Limb (tissue), 2 donors: ENCODE data around the gene FBXW10.
A peak's percentile ranks its signal among the peaks of the same experiment; 100 is the strongest.
"Not testable (repeated sequence)": the region's sequence is repeated elsewhere in the genome, so short reads cannot be mapped to it uniquely, and the experiment has no call there.

Experiments used
- DNase-seq, 2 donors: peaks; one replicate each; pipeline ENCODE4 v3.0.0-alpha.2; 2016; ENCODE audit errors: extremely low spot score in 2 of 2

The FBXW10 gene

GRCh38 chr17:18743699-18744421 is at the start of gene FBXW10:
TSS of gene FBXW10 (plus strand) at chr17:18744054. CDS start at chr17:18744245, 191 bp downstream.
- not testable (repeated sequence) for DNase-seq

GRCh38 chr17:18695143-18695542 is 48.7 kb upstream of the FBXW10 start:
- DNase-seq, result not testable (repeated sequence)

GRCh38 chr17:18698473-18699103 is 45.3 kb upstream of the FBXW10 start:
- DNase-seq, result not testable (repeated sequence)

GRCh38 chr17:18705955-18706354 is 37.9 kb upstream of the FBXW10 start:
- not testable (repeated sequence) for DNase-seq

- DNase-seq, result not testable (repeated sequence)
Measured at GRCh38 chr17:18708215-18708614, 35.6 kb upstream of the FBXW10 start.

- DNase-seq, result peak; percentile 55 to 77
Measured at GRCh38 chr17:18712354-18712999, 31.4 kb upstream of the FBXW10 start.

- peak in 1 of 2 donors; percentile 37 for DNase-seq
Measured at GRCh38 chr17:18718643-18719427, 25.0 kb upstream of the FBXW10 start.

GRCh38 chr17:18719428-18720110 is 24.3 kb upstream of the FBXW10 start:
- DNase-seq, result not testable (repeated sequence)

GRCh38 chr17:18721775-18722547 is 21.9 kb upstream of the FBXW10 start:
- not testable (repeated sequence) for DNase-seq

GRCh38 chr17:18722612-18723011 is 21.2 kb upstream of the FBXW10 start:
- DNase-seq, result not testable (repeated sequence)

GRCh38 chr17:18723509-18723908 is 20.3 kb upstream of the FBXW10 start:
- not testable (repeated sequence) for DNase-seq

- not testable (repeated sequence) for DNase-seq
Measured at GRCh38 chr17:18732438-18732837, 11.4 kb upstream of the FBXW10 start.

GRCh38 chr17:18733350-18733749 is 10.5 kb upstream of the FBXW10 start:
- not testable (repeated sequence) for DNase-seq

- not testable (repeated sequence) for DNase-seq
Measured at GRCh38 chr17:18739616-18740391, 4.0 kb upstream of the FBXW10 start.

GRCh38 chr17:18741228-18741627 is 2.6 kb upstream of the FBXW10 start:
- not testable (repeated sequence) for DNase-seq

GRCh38 chr17:18744726-18745125 is 872 bp downstream of the FBXW10 start:
- DNase-seq, result not testable (repeated sequence)

- not testable (repeated sequence) for DNase-seq
Measured at GRCh38 chr17:18746551-18746950, 2.7 kb downstream of the FBXW10 start.

GRCh38 chr17:18747501-18747900 is 3.6 kb downstream of the FBXW10 start:
- DNase-seq, result not testable (repeated sequence)

GRCh38 chr17:18750242-18750641 is 6.4 kb downstream of the FBXW10 start:
- DNase-seq, result not testable (repeated sequence)
